HG03354 (cell line): ENCODE results near the gene ENOX1.
A peak's percentile ranks its signal among the peaks of the same experiment; 100 is the strongest.
"Not testable (repeated sequence)": the region's sequence is repeated elsewhere in the genome, so short reads cannot be mapped to it uniquely, and the experiment has no call there.

Experiments
- ATAC-seq: cut with Tn5 transposase; IDR thresholded peaks from one replicate; pipeline ENCODE4 v1.9.1; 2021; ENCODE audit warnings: mild to moderate bottlenecking; ENCODE audit not compliant: unreplicated experiment, poor library complexity, severe bottlenecking

The ENOX1 gene

DNA sequence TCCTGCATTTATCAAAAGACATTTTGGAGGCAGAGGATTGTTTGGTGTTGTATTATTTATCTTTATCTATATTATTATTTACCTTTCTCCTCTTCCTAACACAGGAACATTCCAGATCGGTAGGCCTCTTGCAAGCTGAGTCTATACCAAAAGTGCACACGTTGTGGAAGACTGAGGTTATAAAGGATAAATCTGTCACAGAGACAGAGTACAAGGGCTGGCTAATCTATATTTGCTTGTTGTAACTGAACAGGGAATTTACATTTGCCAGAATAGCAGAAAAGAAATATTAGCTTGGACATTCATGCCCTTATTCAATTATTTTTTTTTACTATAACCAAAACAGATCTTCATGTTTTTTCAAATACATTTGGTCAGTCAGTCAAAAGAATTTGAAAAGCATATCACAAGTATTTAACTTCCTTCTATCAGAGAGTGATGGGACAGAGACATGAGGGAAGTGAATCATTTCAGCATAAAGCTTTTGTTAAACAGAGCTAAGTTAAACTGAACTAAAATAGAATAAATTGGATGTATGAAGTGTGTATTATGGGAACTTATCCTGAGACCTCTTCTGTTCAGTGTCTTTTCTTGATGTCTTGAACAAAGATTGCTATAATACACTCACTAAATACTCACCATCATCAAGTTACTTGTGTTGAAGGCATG is 410.8 kb downstream of the ENOX1 start:
- no peak for ATAC-seq

DNA sequence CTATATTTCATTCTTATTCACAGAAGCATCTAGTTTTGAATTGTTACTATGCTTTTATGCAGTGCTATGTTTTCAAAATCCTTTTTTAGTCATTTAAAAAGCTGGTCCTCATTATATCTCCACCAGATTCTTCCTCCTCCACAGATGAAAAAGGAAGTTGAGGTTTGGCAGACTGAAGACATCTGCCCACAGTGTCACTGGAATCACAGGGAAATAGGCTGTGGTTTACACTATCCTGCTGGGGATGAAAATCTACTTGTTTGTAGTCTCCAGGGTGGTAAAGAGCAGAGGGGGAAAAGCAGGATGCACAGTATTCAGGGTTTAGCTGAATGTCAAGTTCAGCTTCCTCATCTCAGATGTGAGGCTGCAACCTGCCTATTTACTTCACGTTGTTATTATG is 412.2 kb downstream of the ENOX1 start:
- ATAC-seq = no peak

DNA sequence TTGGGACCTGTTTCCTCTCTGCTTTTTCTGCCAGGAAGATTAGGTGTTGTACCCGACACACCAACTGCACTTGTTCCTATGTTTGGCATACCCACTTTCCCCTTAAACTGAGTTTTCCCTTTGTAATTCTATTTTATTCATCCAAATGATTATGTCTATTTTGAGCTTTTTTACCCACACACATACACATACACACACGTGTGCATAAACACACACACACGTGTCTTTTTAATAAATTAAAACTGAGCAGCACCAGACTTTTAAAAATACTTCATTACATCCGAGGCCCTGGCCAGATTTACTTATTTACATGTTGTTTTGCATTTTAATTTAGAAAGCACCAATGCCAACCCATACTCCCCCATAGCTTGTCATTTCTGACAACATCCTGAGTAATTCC is 413.4 kb downstream of the ENOX1 start:
- ATAC-seq = no peak

DNA sequence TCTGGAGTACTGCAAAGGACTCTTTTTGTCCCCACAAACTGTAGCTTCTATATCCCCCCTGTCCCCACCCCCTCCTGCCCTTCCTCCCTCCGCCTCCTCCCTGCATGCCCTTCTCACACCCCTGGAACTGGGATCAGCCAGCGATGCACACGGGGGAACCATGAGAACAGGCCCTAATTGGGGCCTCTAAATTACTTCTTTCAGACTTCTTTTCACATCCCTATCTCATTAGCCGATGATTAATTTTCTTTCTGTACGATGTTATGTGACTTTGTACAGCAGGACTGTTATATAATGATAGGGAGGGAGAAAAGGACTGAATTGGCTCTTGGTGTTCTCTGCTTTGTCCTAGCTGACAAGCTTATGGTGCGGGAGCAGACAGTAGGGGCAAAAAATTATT is 415.9 kb downstream of the ENOX1 start:
- no peak for ATAC-seq

GRCh38 chr13:43369319-43369718 is 417.5 kb downstream of the ENOX1 start:
- ATAC-seq = no peak

DNA sequence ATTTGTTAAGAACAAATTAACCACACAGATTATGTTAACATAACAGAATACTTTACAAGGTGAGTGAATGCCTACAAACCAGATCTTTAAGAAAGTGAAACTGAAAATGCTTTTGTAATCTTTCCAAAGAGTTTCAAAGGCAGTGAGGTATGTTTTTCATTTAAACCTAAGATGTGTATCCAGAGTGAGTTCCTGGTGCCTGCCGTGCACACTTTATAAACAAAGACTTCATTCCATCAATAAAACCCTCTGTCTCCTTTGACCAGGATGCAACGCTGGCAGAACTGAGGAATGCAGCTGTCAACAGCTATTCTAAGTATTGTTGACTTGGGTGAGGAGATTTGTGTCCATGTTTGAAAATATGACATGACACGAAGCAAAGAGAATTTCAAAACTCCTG is 418.8 kb downstream of the ENOX1 start:
- peak; percentile 55 for ATAC-seq

DNA sequence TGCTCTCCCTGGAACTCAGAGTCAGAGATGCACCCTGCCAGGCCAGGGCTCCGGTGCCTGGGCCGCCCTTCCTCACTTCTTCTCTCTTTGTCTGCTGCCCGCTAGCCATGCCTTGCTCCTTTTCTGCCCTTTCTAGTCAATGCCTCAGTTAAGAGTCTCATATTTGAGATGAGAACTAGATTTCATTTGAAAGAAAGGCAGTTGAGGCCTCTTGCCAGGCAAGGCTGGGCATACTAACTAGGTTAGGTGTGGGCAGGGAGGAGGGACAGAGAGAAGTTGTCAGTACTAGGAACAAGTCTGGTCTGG is 421.8 kb downstream of the ENOX1 start:
- no peak for ATAC-seq

GRCh38 chr13:43364210-43365038 is 422.3 kb downstream of the ENOX1 start:
- no peak for ATAC-seq

GRCh38 chr13:43363156-43363953 is 423.4 kb downstream of the ENOX1 start:
- no peak for ATAC-seq

DNA sequence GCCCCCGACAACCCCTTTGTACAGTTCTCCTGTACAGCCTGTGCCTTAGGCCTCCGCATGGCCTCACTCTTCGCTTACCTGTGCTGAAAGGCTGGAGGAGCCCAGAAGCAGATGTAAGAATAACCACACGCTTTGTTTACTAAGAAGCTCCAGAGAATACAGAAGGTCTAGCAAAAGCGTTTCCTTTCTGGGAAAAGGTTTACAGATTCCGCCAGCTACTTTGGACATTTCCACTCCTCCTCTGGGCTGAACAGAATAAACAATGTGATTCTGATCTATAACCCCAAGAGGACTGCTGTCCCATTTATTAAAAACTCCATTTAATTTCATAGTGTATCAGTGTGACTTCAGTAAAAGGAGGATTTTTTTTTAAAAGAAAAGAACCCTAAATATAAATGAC is 424.2 kb downstream of the ENOX1 start:
- no peak for ATAC-seq

DNA sequence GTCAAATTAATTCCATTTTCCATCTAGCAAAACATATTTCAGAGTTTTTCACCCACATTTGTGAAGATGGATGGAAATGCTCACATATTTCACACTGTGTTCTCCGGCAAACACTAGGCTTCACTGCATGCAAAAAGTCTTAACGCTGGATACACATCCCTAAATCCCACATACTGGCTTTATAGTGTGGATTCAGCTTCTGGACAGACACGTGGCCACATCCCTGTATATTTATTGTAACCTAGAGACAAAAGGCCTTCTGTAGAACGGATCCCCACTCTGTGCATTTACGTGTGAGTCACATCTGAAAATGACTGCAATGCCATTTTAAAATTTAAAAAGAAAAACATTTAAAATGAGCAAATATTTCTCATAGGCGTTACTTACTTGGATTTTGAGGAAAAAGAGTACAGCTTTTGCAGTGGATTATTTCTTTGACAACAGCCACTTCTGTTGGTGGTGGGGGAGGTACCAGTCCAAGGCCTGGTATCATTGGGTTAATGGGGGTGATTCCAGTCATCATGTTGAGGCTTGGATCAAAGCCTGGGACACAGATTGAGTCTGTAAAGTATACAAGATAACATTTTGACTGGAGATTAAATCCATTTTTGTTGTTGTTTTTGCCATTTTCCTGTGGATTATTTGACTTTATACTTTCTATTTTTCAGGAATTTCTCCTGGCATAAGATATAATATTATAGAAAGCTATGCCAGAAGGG is 425.7 kb downstream of the ENOX1 start:
- no peak for ATAC-seq

DNA sequence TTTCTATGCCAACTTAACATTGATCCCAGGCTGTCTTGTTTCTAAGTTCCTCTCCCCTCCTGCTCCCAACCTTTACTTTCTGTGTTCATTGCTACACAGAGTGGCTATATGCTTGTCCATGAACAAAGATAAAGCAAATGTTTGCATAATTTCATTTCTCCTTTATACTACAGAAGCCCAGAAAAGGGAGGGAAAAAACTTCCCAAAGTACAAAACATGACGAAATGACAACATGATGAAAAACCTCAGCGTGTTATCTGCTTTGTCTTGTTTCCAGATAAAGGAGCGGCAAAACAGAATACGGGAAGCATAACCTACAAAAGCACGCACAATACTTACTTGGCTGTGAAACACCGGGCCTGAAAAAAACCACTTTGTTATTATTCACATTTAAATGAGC is 426.6 kb downstream of the ENOX1 start:
- no peak for ATAC-seq

DNA sequence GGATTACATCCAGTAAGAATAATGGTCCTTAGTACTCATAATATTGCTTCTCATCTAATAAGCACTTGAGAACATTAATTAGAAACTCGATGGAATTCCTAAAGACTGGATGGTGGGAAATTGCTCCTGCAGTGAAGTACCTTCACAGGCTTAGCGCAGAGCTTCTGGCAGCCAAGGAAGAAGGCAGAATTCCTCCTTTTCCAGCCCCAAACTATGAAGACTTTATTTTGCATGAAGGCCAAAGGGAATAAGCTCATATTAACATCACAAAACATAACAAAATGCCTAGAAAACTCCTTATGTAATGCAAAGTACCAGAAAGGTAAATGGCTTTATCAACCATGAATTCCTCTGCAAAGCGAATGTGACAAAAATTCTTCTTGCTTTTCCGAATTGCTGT is 427.2 kb downstream of the ENOX1 start:
- ATAC-seq = no peak

DNA sequence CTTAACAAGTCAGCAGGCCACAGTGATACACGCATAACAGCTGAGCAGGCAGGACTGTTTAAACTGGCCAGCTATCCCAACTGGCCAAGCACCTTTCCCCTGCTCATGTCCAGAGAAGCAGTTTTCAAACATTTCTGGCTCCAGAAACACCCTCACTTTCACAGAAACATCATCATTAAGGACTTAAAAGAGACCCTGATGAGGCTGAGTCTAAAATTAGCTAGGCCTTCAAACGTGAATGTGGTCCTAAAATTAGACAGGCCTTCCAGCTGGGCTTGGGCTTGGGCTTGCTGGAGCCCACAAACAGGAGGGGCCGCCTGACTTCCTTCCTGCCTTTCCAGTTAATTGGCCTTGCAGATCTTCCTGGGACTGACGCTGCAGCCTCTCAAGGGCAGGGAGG is 429.2 kb downstream of the ENOX1 start:
- no peak for ATAC-seq

DNA sequence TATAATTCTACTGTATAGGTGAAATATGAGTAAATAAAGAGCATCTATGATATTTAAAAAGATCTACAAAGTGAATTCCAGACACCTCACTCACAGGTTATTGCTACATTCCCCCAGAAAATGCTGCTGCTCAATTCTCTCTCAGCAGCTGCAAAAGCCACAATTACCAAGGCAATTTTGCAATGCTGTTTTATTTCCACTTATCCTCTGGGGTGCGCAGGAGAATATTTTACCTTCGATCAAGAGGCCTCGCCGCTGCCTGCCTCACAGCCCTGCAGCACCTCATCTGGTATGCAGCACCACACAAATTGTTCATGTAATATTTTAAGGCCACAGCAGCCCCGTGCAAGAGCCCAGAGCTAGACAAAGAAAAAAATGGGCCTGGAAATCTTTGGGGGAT is 430.2 kb downstream of the ENOX1 start:
- ATAC-seq = no peak

GRCh38 chr13:43355774-43356173 is 431.0 kb downstream of the ENOX1 start:
- ATAC-seq = no peak

GRCh38 chr13:43354153-43354945 is 432.4 kb downstream of the ENOX1 start:
- no peak for ATAC-seq

GRCh38 chr13:43353631-43354030 is 433.1 kb downstream of the ENOX1 start:
- ATAC-seq = no peak

- ATAC-seq = not testable (repeated sequence)
Measured at GRCh38 chr13:43351612-43352011, 435.2 kb downstream of the ENOX1 start.
